IMR-90 (cell line): ENCODE measurements around the gene CHMP5. TPM values are rescaled to one million over a fixed set of nuclear protein-coding genes. Genes with fewer than 3 reads are reported as not detected.

Source experiments
- ATAC-seq: fragments of 200-7000 bp; cut with Tn5 transposase; 2 replicates; pipeline ENCODE4 v1.9.1; 2020; ENCODE audit warnings: low read depth, mild to moderate bottlenecking, moderate library complexity
- BruUV-seq: library from RNA; stranded (reverse); fragments of 400-500 nt; replicated peaks from 2 replicates; lab custom pipeline; 2021; lab: Mats Ljungman, UMichigan
- CTCF ChIA-PET: fragments of 300-600 bp; formaldehyde crosslinking; extraction: SDS; loops from one replicate; lab custom pipeline; 2021; ENCODE audit warnings: antibody characterized with exemption; lab: Yijun Ruan, JAX
- POLR2A ChIA-PET: fragments of 300-600 bp; sonication (Branson Sonifier 250); formaldehyde crosslinking; loops from one replicate; lab custom pipeline; 2022; ENCODE audit warnings: antibody characterized with exemption; ENCODE audit not compliant: unreplicated experiment; lab: Charles Lee
- DNase-seq: peaks from one replicate; pipeline ENCODE4 v3.0.0; 2013
- H2AFZ ChIP-seq: replicated peaks from 2 replicates; pipeline ENCODE3; 2013; ENCODE audit warnings: low read length, mild to moderate bottlenecking; ENCODE audit not compliant: poor library complexity
- H2AK5ac ChIP-seq: 2 replicates; pipeline ENCODE4 v1.6.1; 2013; ENCODE audit warnings: low read depth, low read length, inconsistent platforms
- H2AK9ac ChIP-seq: replicated peaks from 2 replicates; pipeline ENCODE3; 2013; ENCODE audit warnings: mild to moderate bottlenecking, low read depth, low read length, moderate library complexity; ENCODE audit not compliant: poor library complexity
- H2BK120ac ChIP-seq: 2 replicates; pipeline ENCODE4 v1.6.1; 2013; ENCODE audit warnings: low read depth, low read length, inconsistent platforms
- H2BK15ac ChIP-seq: 3 replicates; pipeline ENCODE4 v1.6.1; 2013; ENCODE audit warnings: low read depth, low read length, inconsistent platforms
- H2BK20ac ChIP-seq: 2 replicates; pipeline ENCODE4 v1.6.1; 2013; ENCODE audit warnings: low read depth, mild to moderate bottlenecking, inconsistent platforms, low read length, moderate library complexity
- H2BK5ac ChIP-seq: 2 replicates; pipeline ENCODE4 v1.6.1; 2013; ENCODE audit warnings: mild to moderate bottlenecking, low read depth, low read length, inconsistent platforms; ENCODE audit not compliant: poor library complexity, severe bottlenecking
- H3K14ac ChIP-seq: replicated peaks from 2 replicates; pipeline ENCODE4 v1.6.1; 2013; ENCODE audit warnings: low read depth, low read length, inconsistent platforms
- H3K18ac ChIP-seq: 2 replicates; pipeline ENCODE4 v1.6.1; 2013; ENCODE audit warnings: low read depth, low read length, control low read depth
- H3K23ac ChIP-seq: 2 replicates; pipeline ENCODE4 v1.6.1; 2013; ENCODE audit warnings: low read depth, low read length, inconsistent platforms
- H3K27ac ChIP-seq: 2 replicates; pipeline ENCODE4 v1.5.1; 2013; ENCODE audit warnings: mild to moderate bottlenecking, control low read depth, low read length; ENCODE audit not compliant: insufficient read depth
- H3K27me3 ChIP-seq: 2 replicates; pipeline ENCODE4 v1.6.1; 2013; ENCODE audit warnings: low read length; ENCODE audit not compliant: control insufficient read depth, insufficient read depth
- H3K36me3 ChIP-seq: 2 replicates; pipeline ENCODE4 v1.6.1; 2013; ENCODE audit warnings: low read length, mixed read lengths; ENCODE audit not compliant: control insufficient read depth, insufficient read depth
- H3K4ac ChIP-seq: 2 replicates; pipeline ENCODE4 v1.6.1; 2013; ENCODE audit warnings: low read depth, low read length, inconsistent platforms
- H3K4me1 ChIP-seq: 2 replicates; pipeline ENCODE4 v1.6.1; 2013; ENCODE audit warnings: low read length, mixed read lengths; ENCODE audit not compliant: control insufficient read depth, insufficient read depth
- H3K4me2 ChIP-seq: 2 replicates; pipeline ENCODE4 v1.6.1; 2013; ENCODE audit warnings: low read depth, mild to moderate bottlenecking, control low read depth, low read length, moderate library complexity
- H3K4me3 ChIP-seq: 2 replicates; pipeline ENCODE4 v1.5.1; 2013; ENCODE audit warnings: low read depth, mild to moderate bottlenecking, control low read depth, low read length, moderate library complexity; ENCODE audit not compliant: insufficient read depth
- H3K56ac ChIP-seq: 2 replicates; pipeline ENCODE4 v1.6.1; 2013; ENCODE audit warnings: low read length, inconsistent platforms; ENCODE audit not compliant: insufficient read depth; ENCODE audit errors: extremely low read depth
- H3K79me1 ChIP-seq, 2 experiments: 2 replicates each; pipeline ENCODE4 v1.6.1; 2013; ENCODE audit warnings: low read length in 2 of 2, inconsistent platforms in 1 of 2, low read depth in 1 of 2
- H3K9ac ChIP-seq: 2 replicates; pipeline ENCODE4 v1.6.1; 2013; ENCODE audit warnings: low read depth, low read length, control low read depth
- H3K9me1 ChIP-seq: 2 replicates; pipeline ENCODE4 v1.6.1; 2013; ENCODE audit warnings: low read length, inconsistent platforms; ENCODE audit not compliant: insufficient read depth
- H3K9me3 ChIP-seq: 2 replicates; pipeline ENCODE4 v1.6.1; 2013; ENCODE audit warnings: low read length; ENCODE audit not compliant: control insufficient read depth, insufficient read depth
- H4K20me1 ChIP-seq: 2 replicates; pipeline ENCODE4 v1.6.1; 2013; ENCODE audit warnings: low read length, inconsistent platforms; ENCODE audit not compliant: insufficient read depth
- H4K5ac ChIP-seq: 2 replicates; pipeline ENCODE4 v1.6.1; 2013; ENCODE audit warnings: mild to moderate bottlenecking, low read depth, low read length, control low read depth
- H4K8ac ChIP-seq, 2 experiments: 2 replicates each; pipeline ENCODE4 v1.6.1; 2013; ENCODE audit warnings: low read depth in 2 of 2, low read length in 2 of 2, control low read depth in 1 of 2, inconsistent platforms in 1 of 2
- H4K91ac ChIP-seq: 2 replicates; pipeline ENCODE4 v1.6.1; 2013; ENCODE audit warnings: low read depth, low read length, inconsistent platforms; ENCODE audit not compliant: insufficient read depth
- BHLHE40 ChIP-seq: fragments of 150-350 bp; IDR thresholded peaks from 2 replicates; pipeline ENCODE4 v1.6.1; 2016; ENCODE audit warnings: mild to moderate bottlenecking, low read depth, low read length
- CEBPB ChIP-seq: IDR thresholded peaks from 2 replicates; pipeline ENCODE4 v1.6.1; 2012; ENCODE audit warnings: low read depth, low read length, improper control_type of control experiment
- CHD1 ChIP-seq: IDR thresholded peaks from 2 replicates; pipeline ENCODE4 v1.6.1; 2012; ENCODE audit warnings: low read depth, low read length, improper control_type of control experiment
- FOS ChIP-seq: fragments of 150-350 bp; IDR thresholded peaks from 2 replicates; pipeline ENCODE4 v1.6.1; 2016; ENCODE audit warnings: low read depth, low read length
- MAFK ChIP-seq: IDR thresholded peaks from 2 replicates; pipeline ENCODE4 v1.6.1; 2012; ENCODE audit warnings: low read depth, low read length, improper control_type of control experiment
- MAZ ChIP-seq: IDR thresholded peaks from 2 replicates; pipeline ENCODE4 v1.6.1; 2012; ENCODE audit warnings: low read depth, mild to moderate bottlenecking, low read length, improper control_type of control experiment, moderate library complexity, borderline replicate concordance
- MXI1 ChIP-seq: IDR thresholded peaks from 2 replicates; pipeline ENCODE4 v1.6.1; 2012; ENCODE audit warnings: low read depth, mild to moderate bottlenecking, low read length, moderate library complexity, borderline replicate concordance
- NFE2L2 ChIP-seq: fragments of 150-350 bp; IDR thresholded peaks from 2 replicates; pipeline ENCODE4 v1.6.1; 2016; ENCODE audit warnings: low read depth, mild to moderate bottlenecking, low read length
- POLR2A ChIP-seq: IDR thresholded peaks from 2 replicates; pipeline ENCODE4 v1.6.1; 2012; ENCODE audit warnings: mild to moderate bottlenecking, low read depth, low read length
- RAD21 ChIP-seq: IDR thresholded peaks from 2 replicates; pipeline ENCODE4 v1.6.1; 2012; ENCODE audit warnings: low read length, improper control_type of control experiment
- RCOR1 ChIP-seq: IDR thresholded peaks from 2 replicates; pipeline ENCODE4 v1.6.1; 2012; ENCODE audit warnings: mild to moderate bottlenecking, low read length, improper control_type of control experiment; ENCODE audit not compliant: insufficient replicate concordance
- RFX5 ChIP-seq: IDR thresholded peaks from 2 replicates; pipeline ENCODE4 v1.8.0; 2012; ENCODE audit warnings: low read depth, mild to moderate bottlenecking, low read length, moderate library complexity
- SMC3 ChIP-seq: fragments of 150-350 bp; IDR thresholded peaks from 2 replicates; pipeline ENCODE4 v1.6.1; 2016; ENCODE audit warnings: low read depth, mild to moderate bottlenecking, antibody characterized with exemption, low read length, moderate library complexity
- USF2 ChIP-seq: fragments of 150-350 bp; IDR thresholded peaks from 2 replicates; pipeline ENCODE4 v1.6.1; 2017; ENCODE audit warnings: mild to moderate bottlenecking, antibody characterized with exemption, low read length, low read depth
- WGBS, 2 experiments: methylation state at CpG; one replicate each; pipeline versions ENCODE4 v1.1.5 to v1.1.7; 2013; ENCODE audit warnings: missing lambda C conversion rate in 2 of 2; ENCODE audit not compliant: insufficient read length in 1 of 2; ENCODE audit errors: extremely low coverage in 2 of 2; 5-methylcytosine and 5-hydroxymethylcytosine counted together
- dilution Hi-C: fragments of 300-500 bp; cut with HindIII; formaldehyde crosslinking; loops from one replicate; pipeline ENCODE4 v1.14.3; 2018; ENCODE audit warnings: low sequenced_read_pairs; ENCODE audit not compliant: unreplicated experiment
- in situ Hi-C: fragments of 300-500 bp; cut with MboI; formaldehyde crosslinking; loops from 3 replicates; pipeline ENCODE4 v1.14.3; 2019; ENCODE audit warnings: low sequenced_read_pairs, inconsistent platforms, mixed read lengths
- intact Hi-C: fragments of 100-400 bp; cut with micrococcal nuclease; formaldehyde crosslinking; loops from 2 replicates; pipeline ENCODE4 v1.10.0; 2022
- polyA plus RNA-seq, 3 experiments: library from polyadenylated mRNA; depleted of rRNA; stranded (reverse); fragments of >200 nt; gene quantifications; 2 replicates each; pipeline ENCODE4 v1.2.3, GENCODE V29; 2012; ENCODE audit warnings: low replicate concordance in 1 of 3
- total RNA-seq: library from RNA; depleted of rRNA; stranded (reverse); fragments of >200 nt; gene quantifications from 2 replicates; pipeline ENCODE4 v1.2.3, GENCODE V29; 2012
- TF ChIP-seq, protein P1 (sequence below): conservative IDR thresholded peaks from 2 replicates; pipeline ENCODE4 v1.5.1; 2012; ENCODE audit warnings: mild to moderate bottlenecking, low read depth, low read length, improper control_type of control experiment
- TF ChIP-seq, protein P2 (sequence below): fragments of 150-350 bp; IDR thresholded peaks from 2 replicates; pipeline ENCODE4 v1.6.1; 2016; ENCODE audit warnings: low read depth, mild to moderate bottlenecking, low read length, moderate library complexity, borderline replicate concordance

Gene CHMP5
- total and polyA plus RNA-seq, 2 of the 4 experiments (the other 2 are of a cell fraction): 70.6 to 80.8 TPM

- Histone ChIP-seq H2BK5ac (no peak overlapping the region), H3K4me1 (peaks cover 5% of the 10 kb centered on the region; the same call in 1 of the 2 replicates), H4K20me1 (peaks cover 8% of the 10 kb centered on the region; the same call in 1 of the 2 replicates), H2BK15ac (no peak overlapping the region), H4K8ac (no peak overlapping the region), H3K79me1 (peaks cover 16 to 63% of the 10 kb centered on the region in 2 experiments), H3K27ac (no peak overlapping the region), H3K9ac (no peak overlapping the region), H4K5ac (no peak overlapping the region), H3K36me3 (peaks cover 47% of the 10 kb centered on the region), H2AK5ac (no peak overlapping the region), H3K23ac (no peak overlapping the region), H2AK9ac (no peak overlapping the region), H3K9me1 (peaks cover 15% of the 10 kb centered on the region; the same call in 1 of the 2 replicates), H3K4me2 (no peak overlapping the region), H3K18ac (no peak overlapping the region), H3K14ac (no peak overlapping the region), H3K4ac (peak overlapping the region; percentile 23; the same call in 1 of the 2 replicates), H4K91ac (no peak overlapping the region), H2BK120ac (no peak overlapping the region), H2AFZ (no peak overlapping the region), H3K56ac (no peak overlapping the region), H3K9me3 (no peaks in the 10 kb centered on the region), H3K27me3 (no peaks in the 10 kb centered on the region), H2BK20ac (no peak overlapping the region), H3K4me3 (no peak overlapping the region)
- in situ Hi-C loops: no loop called here
- TF ChIP-seq RAD21 (no peak), USF2 (no peak), MXI1 (no peak), FOS (no peak), NFE2L2 (no peak), CEBPB (no peak), MAZ (no peak), SMC3 (no peak), RCOR1 (no peak), MAFK (no peak), RFX5 (no peak), BHLHE40 (no peak), CHD1 (no peak), POLR2A (no peak)
- TF ChIP-seq, protein P1, sequence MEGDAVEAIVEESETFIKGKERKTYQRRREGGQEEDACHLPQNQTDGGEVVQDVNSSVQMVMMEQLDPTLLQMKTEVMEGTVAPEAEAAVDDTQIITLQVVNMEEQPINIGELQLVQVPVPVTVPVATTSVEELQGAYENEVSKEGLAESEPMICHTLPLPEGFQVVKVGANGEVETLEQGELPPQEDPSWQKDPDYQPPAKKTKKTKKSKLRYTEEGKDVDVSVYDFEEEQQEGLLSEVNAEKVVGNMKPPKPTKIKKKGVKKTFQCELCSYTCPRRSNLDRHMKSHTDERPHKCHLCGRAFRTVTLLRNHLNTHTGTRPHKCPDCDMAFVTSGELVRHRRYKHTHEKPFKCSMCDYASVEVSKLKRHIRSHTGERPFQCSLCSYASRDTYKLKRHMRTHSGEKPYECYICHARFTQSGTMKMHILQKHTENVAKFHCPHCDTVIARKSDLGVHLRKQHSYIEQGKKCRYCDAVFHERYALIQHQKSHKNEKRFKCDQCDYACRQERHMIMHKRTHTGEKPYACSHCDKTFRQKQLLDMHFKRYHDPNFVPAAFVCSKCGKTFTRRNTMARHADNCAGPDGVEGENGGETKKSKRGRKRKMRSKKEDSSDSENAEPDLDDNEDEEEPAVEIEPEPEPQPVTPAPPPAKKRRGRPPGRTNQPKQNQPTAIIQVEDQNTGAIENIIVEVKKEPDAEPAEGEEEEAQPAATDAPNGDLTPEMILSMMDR: no peak
- TF ChIP-seq, protein P2, sequence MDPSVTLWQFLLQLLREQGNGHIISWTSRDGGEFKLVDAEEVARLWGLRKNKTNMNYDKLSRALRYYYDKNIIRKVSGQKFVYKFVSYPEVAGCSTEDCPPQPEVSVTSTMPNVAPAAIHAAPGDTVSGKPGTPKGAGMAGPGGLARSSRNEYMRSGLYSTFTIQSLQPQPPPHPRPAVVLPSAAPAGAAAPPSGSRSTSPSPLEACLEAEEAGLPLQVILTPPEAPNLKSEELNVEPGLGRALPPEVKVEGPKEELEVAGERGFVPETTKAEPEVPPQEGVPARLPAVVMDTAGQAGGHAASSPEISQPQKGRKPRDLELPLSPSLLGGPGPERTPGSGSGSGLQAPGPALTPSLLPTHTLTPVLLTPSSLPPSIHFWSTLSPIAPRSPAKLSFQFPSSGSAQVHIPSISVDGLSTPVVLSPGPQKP: no peak
- no CpG with 5 or more reads among the region's 1 CpG for WGBS, 2 experiments
- no peak for ATAC-seq
- no peak for DNase-seq
- ChIA-PET CTCF (no interaction called here), POLR2A (no interaction called here)
- dilution Hi-C loops: no loop called here
- BruUV-seq: no TSS peak
- intact Hi-C loops: no loop called here
Observed at GRCh38 chr9:33307067-33307466, 42.2 kb downstream of the CHMP5 start.
